Osteoblast (primary cell): ENCODE measurements around the gene GHDC. TPM values are rescaled to one million over a fixed set of nuclear protein-coding genes. Genes with fewer than 3 reads are reported as not detected.
"Not testable (repeated sequence)": the region's sequence is repeated elsewhere in the genome, so short reads cannot be mapped to it uniquely, and the experiment has no call there.

Experiments used
- DNase-seq: peaks from one replicate; pipeline ENCODE4 v3.0.0; 2011; ENCODE audit warnings: low spot score, mixed read lengths; ENCODE audit not compliant: insufficient read length; ENCODE audit errors: missing footprints
- H2AFZ ChIP-seq: 2 replicates; pipeline ENCODE4 v1.6.0; 2011; ENCODE audit warnings: mild to moderate bottlenecking, low read length
- H3K27ac ChIP-seq: 2 replicates; pipeline ENCODE4 v1.5.1; 2011; ENCODE audit warnings: mild to moderate bottlenecking, low read depth, low read length, moderate library complexity
- H3K27me3 ChIP-seq: 2 replicates; pipeline ENCODE4 v1.6.0; 2012; ENCODE audit warnings: mild to moderate bottlenecking, control low read depth, inconsistent platforms, low read length, moderate library complexity; ENCODE audit not compliant: insufficient read depth
- H3K36me3 ChIP-seq: 2 replicates; pipeline ENCODE4 v1.5.1; 2011; ENCODE audit warnings: mild to moderate bottlenecking, low read length, control low read depth, moderate library complexity; ENCODE audit not compliant: insufficient read depth
- H3K4me1 ChIP-seq: 2 replicates; pipeline ENCODE4 v1.5.1; 2011; ENCODE audit warnings: mild to moderate bottlenecking, low read length, control low read depth, moderate library complexity; ENCODE audit not compliant: insufficient read depth
- H3K4me2 ChIP-seq: 2 replicates; pipeline ENCODE4 v1.6.0; 2011; ENCODE audit warnings: mild to moderate bottlenecking, low read length; ENCODE audit not compliant: insufficient read depth
- H3K4me3 ChIP-seq: fragments of 200-600 bp; sonication (generic); 3 replicates; pipeline ENCODE4 v1.5.1; 2012; ENCODE audit warnings: mild to moderate bottlenecking, low read length, inconsistent platforms; ENCODE audit not compliant: insufficient read depth
- H3K79me2 ChIP-seq: 2 replicates; pipeline ENCODE4 v1.6.0; 2012; ENCODE audit warnings: mild to moderate bottlenecking, low read length, control low read depth, inconsistent platforms; ENCODE audit not compliant: insufficient read depth
- H3K9me3 ChIP-seq: 2 replicates; pipeline ENCODE4 v1.5.1; 2011; ENCODE audit warnings: low read depth, low read length, control low read depth
- H4K20me1 ChIP-seq: 2 replicates; pipeline ENCODE4 v1.6.0; 2012; ENCODE audit warnings: mild to moderate bottlenecking, low read length, control low read depth; ENCODE audit not compliant: insufficient read depth
- CTCF ChIP-seq: IDR thresholded peaks from 2 replicates; pipeline ENCODE4 v1.5.1; 2011; ENCODE audit warnings: mild to moderate bottlenecking, low read depth, low read length, moderate library complexity; ENCODE audit errors: extremely low read depth
- total RNA-seq: library from RNA; depleted of rRNA; stranded (reverse); fragments of >200 nt; gene quantifications from 2 replicates; pipeline ENCODE4 v1.2.3, GENCODE V29; 2012

GHDC gene
- total RNA-seq = 26.8 and 31.8 TPM in 2 replicates

GRCh38 chr17:42193969-42194899 is at the start of gene GHDC:
Gene GHDC (minus strand): TSS chr17:42194494. CDS start chr17:42193581, 913 bp downstream.
- H3K9me3 ChIP-seq = no peaks in the 10 kb centered on the region
- no peaks in the 10 kb centered on the region for H4K20me1 ChIP-seq
- H3K79me2 ChIP-seq = no peaks in the 10 kb centered on the region
- TF ChIP-seq CTCF = no peak
- peak within 1 kb of the TSS; percentile 97 for H2AFZ ChIP-seq
- peak within 1 kb of the TSS; percentile 29 for H3K27ac ChIP-seq
- H3K4me1 ChIP-seq = peaks cover 6% of the 10 kb centered on the region
- peak within 1 kb of the TSS; percentile 79 for H3K4me3 ChIP-seq
- H3K27me3 ChIP-seq = no peaks in the 10 kb centered on the region
- H3K36me3 ChIP-seq = no peaks in the 10 kb centered on the region
- DNase-seq = peak; percentile 95
- peak within 1 kb of the TSS; percentile 86 for H3K4me2 ChIP-seq

GRCh38 chr17:42243493-42243982 is 49.2 kb upstream of the GHDC start:
- no peak for DNase-seq
- Histone ChIP-seq H3K4me3 (no peak overlapping the region), H3K27ac (no peak overlapping the region), H3K27me3 (no peaks in the 10 kb centered on the region), H2AFZ (no peak overlapping the region), H3K9me3 (no peaks in the 10 kb centered on the region), H3K4me2 (no peak overlapping the region), H4K20me1 (peaks cover 17% of the 10 kb centered on the region), H3K4me1 (peaks cover 7% of the 10 kb centered on the region), H3K79me2 (peaks cover 35% of the 10 kb centered on the region), H3K36me3 (no peaks in the 10 kb centered on the region)
- no peak for TF ChIP-seq CTCF

- no peak for TF ChIP-seq CTCF
- Histone ChIP-seq H4K20me1 (peaks cover 14% of the 10 kb centered on the region), H3K4me2 (no peak overlapping the region), H2AFZ (no peak overlapping the region), H3K9me3 (no peaks in the 10 kb centered on the region), H3K27ac (no peak overlapping the region), H3K79me2 (peaks cover 33% of the 10 kb centered on the region), H3K27me3 (no peaks in the 10 kb centered on the region), H3K4me1 (no peaks in the 10 kb centered on the region), H3K36me3 (no peaks in the 10 kb centered on the region), H3K4me3 (no peak overlapping the region)
- no peak for DNase-seq
Observed at GRCh38 chr17:42241871-42242270, 47.6 kb upstream of the GHDC start.

GRCh38 chr17:42240863-42241262 is 46.6 kb upstream of the GHDC start:
- not testable (repeated sequence) for H3K4me1 ChIP-seq, H2AFZ ChIP-seq, H3K4me3 ChIP-seq, H3K9me3 ChIP-seq, H3K36me3 ChIP-seq, H3K27me3 ChIP-seq, DNase-seq, H3K4me2 ChIP-seq, H3K27ac ChIP-seq
- Histone ChIP-seq H3K79me2 (peaks cover 32% of the 10 kb centered on the region), H4K20me1 (peaks cover 11% of the 10 kb centered on the region)
